ENCODE results near the gene EHBP1.

The EHBP1 gene

GRCh38 chr2:62741127-62741526 is 35.6 kb downstream of the EHBP1 start:
- TF ChIP-seq, protein P1, sequence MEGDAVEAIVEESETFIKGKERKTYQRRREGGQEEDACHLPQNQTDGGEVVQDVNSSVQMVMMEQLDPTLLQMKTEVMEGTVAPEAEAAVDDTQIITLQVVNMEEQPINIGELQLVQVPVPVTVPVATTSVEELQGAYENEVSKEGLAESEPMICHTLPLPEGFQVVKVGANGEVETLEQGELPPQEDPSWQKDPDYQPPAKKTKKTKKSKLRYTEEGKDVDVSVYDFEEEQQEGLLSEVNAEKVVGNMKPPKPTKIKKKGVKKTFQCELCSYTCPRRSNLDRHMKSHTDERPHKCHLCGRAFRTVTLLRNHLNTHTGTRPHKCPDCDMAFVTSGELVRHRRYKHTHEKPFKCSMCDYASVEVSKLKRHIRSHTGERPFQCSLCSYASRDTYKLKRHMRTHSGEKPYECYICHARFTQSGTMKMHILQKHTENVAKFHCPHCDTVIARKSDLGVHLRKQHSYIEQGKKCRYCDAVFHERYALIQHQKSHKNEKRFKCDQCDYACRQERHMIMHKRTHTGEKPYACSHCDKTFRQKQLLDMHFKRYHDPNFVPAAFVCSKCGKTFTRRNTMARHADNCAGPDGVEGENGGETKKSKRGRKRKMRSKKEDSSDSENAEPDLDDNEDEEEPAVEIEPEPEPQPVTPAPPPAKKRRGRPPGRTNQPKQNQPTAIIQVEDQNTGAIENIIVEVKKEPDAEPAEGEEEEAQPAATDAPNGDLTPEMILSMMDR (conservative IDR thresholded peaks at IDR 0.05; ENCODE audit: low read depth, low read length), result no peak
- Histone ChIP-seq H3K79me2 (ENCODE audit: insufficient read depth, low read depth) (no peaks in the 10 kb centered on the region), H3K9ac (no peak overlapping the region), H3K4me2 (no peak overlapping the region), H3K27me3 (ENCODE audit: insufficient read depth, low read depth) (no peaks in the 10 kb centered on the region), H2AFZ (ENCODE audit: low read depth) (no peak overlapping the region), H3K4me1 (ENCODE audit: low read depth, poor library complexity, severe bottlenecking) (no peaks in the 10 kb centered on the region), H3K4me3 (IDR thresholded peaks at IDR 0.05; ENCODE audit: insufficient read depth, low read depth, low read length) (no peak overlapping the region), H4K20me1 (ENCODE audit: insufficient read depth) (no peaks in the 10 kb centered on the region), H3K36me3 (ENCODE audit: insufficient read depth) (no peaks in the 10 kb centered on the region), H3K27ac (no peak overlapping the region)

- no peaks in the 10 kb centered on the region for H3K36me3 ChIP-seq (ENCODE audit: insufficient read depth)
- no peak overlapping the region for H3K4me3 ChIP-seq (IDR thresholded peaks at IDR 0.05; ENCODE audit: insufficient read depth, low read depth, low read length)
- H3K27me3 ChIP-seq (ENCODE audit: insufficient read depth, low read depth), result no peaks in the 10 kb centered on the region
- no peaks in the 10 kb centered on the region for H3K4me1 ChIP-seq (ENCODE audit: low read depth, poor library complexity, severe bottlenecking)
- H3K27ac ChIP-seq, result no peak overlapping the region
- no peak overlapping the region for H3K9ac ChIP-seq
- no peaks in the 10 kb centered on the region for H3K79me2 ChIP-seq (ENCODE audit: insufficient read depth, low read depth)
- no peaks in the 10 kb centered on the region for H4K20me1 ChIP-seq (ENCODE audit: insufficient read depth)
- TF ChIP-seq, protein P1 (conservative IDR thresholded peaks at IDR 0.05; ENCODE audit: low read depth, low read length), result no peak
- H3K4me2 ChIP-seq, result no peak overlapping the region
- no peak overlapping the region for H2AFZ ChIP-seq (ENCODE audit: low read depth)
These were observed 36.6 kb downstream of the EHBP1 start for GRCh38 chr2:62741954-62742722.

DNA sequence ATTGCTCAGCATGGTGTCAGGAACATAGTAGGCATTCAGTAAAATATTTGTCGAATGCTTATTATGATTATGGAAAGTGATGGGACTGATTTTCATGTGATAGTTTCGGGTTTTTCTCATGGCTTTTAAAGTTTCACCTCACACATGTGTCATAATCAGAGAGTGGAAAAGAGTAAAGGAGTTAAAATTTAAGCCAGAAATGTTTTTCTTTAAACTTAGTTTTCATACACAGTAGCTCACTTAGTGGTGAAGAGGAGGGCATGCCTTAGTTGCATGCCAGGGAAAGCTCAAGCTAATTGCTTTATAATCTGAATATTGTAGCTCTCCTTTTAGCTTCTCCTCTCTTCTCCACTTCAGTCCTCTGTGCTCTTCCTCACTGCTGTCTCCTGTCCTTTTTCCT is 38.0 kb downstream of the EHBP1 start:
- Histone ChIP-seq H3K4me2 (no peak overlapping the region), H2AFZ (ENCODE audit: low read depth) (no peak overlapping the region), H4K20me1 (ENCODE audit: insufficient read depth) (no peaks in the 10 kb centered on the region), H3K4me3 (IDR thresholded peaks at IDR 0.05; ENCODE audit: insufficient read depth, low read depth, low read length) (no peak overlapping the region), H3K27ac (no peak overlapping the region), H3K9ac (no peak overlapping the region), H3K79me2 (ENCODE audit: insufficient read depth, low read depth) (no peaks in the 10 kb centered on the region), H3K27me3 (ENCODE audit: insufficient read depth, low read depth) (no peaks in the 10 kb centered on the region), H3K4me1 (ENCODE audit: low read depth, poor library complexity, severe bottlenecking) (no peaks in the 10 kb centered on the region), H3K36me3 (ENCODE audit: insufficient read depth) (no peaks in the 10 kb centered on the region)
- TF ChIP-seq, protein P1 (conservative IDR thresholded peaks at IDR 0.05; ENCODE audit: low read depth, low read length), result no peak

DNA sequence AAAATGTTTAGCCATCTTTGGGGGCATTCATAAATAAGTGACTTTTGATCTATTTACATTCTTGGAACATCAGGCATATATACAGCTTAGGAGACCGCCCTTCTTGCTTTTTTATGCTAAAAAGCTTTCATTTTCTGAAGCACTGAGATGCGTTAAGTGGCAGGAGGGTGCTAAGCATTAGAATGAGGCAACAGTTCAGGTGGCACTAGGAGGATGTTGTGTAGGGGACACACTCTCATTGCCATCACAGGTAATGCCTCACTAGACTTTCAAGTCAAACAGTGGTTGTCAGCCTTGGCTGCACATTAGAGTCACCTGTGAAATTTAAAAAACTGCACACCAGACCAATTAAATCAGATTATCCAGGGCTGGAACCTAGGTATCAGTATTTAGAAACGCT is 39.1 kb downstream of the EHBP1 start:
- TF ChIP-seq, protein P1 (conservative IDR thresholded peaks at IDR 0.05; ENCODE audit: low read depth, low read length), result no peak
- Histone ChIP-seq H2AFZ (ENCODE audit: low read depth) (no peak overlapping the region), H3K79me2 (ENCODE audit: insufficient read depth, low read depth) (no peaks in the 10 kb centered on the region), H3K9ac (no peak overlapping the region), H3K27me3 (ENCODE audit: insufficient read depth, low read depth) (no peaks in the 10 kb centered on the region), H3K4me1 (ENCODE audit: low read depth, poor library complexity, severe bottlenecking) (no peaks in the 10 kb centered on the region), H4K20me1 (ENCODE audit: insufficient read depth) (no peaks in the 10 kb centered on the region), H3K4me2 (no peak overlapping the region), H3K4me3 (IDR thresholded peaks at IDR 0.05; ENCODE audit: insufficient read depth, low read depth, low read length) (no peak overlapping the region), H3K36me3 (ENCODE audit: insufficient read depth) (no peaks in the 10 kb centered on the region), H3K27ac (no peak overlapping the region)

Data from KMS-11 (cell line).